ENCODE results near the gene SPDYE17.
"Not testable (repeated sequence)": the region's sequence is repeated elsewhere in the genome, so short reads cannot be mapped to it uniquely, and the experiment has no call there.

Gene SPDYE17

DNA sequence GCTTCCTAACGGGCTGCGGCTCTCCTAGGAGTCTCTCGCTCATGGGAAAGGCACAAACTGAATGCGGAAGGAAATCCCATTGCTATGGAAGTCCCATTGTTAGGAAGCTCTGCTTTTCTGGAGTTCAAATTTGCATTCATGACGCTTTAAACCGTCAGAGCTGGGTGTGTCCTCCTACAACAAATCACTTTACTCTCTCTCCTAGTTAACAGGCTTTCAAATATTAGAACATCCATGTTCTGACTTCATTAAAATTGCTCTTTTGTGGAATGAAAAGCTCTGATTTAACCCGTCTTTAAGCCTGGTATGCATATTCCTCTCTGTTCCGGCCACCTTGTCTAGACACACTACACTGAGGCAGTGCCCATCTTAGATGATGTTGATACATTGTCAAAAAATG is at the start of gene SPDYE17:
SPDYE17 (minus strand) TSS at position 101 of the 400 bp plus-strand sequence. CDS start 1,791 bp downstream, outside the sequence.
- DNase-seq (ENCODE audit: low read depth in 2 of 2), result not testable (repeated sequence)

DNA sequence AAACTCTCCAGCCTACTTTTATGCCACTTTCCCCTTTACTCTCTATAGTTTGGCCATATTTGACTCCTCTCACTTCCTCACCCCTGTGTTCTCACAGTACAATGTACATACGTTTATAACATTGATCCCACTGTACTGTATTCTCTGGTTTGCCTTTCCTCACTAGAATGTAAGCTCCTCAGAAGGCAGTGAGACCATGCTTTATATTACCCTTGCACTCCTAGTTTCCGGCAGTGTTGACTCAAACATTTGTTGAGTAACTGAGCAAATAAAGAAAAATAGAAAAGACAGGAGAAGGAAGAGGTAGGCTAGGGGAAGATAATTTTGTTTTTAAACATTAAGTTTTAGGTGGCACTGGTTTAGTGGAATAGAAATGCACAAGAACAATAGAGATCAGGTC is 48.1 kb upstream of the SPDYE17 start:
- not testable (repeated sequence) for DNase-seq (ENCODE audit: low read depth in 2 of 2)

DNA sequence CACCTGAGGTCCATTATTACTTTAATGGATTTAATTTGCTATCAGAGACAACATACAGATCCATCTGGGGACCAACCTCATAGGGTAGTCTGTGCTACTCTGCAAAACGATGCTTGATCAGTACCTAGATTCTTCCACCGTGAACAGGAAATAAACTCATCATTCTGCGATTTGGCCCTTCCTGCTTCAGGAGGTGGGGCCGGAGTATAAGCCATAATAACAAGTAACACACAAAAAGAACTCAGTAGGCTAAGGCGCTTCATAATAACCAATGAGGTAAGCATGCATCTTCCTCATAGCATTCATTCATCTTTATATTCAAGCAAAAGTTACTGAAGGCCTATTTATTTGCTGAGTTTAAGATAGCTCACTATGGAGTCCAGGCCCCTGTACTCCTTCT is 47.5 kb upstream of the SPDYE17 start:
- DNase-seq (ENCODE audit: low read depth in 2 of 2), result not testable (repeated sequence)

DNA sequence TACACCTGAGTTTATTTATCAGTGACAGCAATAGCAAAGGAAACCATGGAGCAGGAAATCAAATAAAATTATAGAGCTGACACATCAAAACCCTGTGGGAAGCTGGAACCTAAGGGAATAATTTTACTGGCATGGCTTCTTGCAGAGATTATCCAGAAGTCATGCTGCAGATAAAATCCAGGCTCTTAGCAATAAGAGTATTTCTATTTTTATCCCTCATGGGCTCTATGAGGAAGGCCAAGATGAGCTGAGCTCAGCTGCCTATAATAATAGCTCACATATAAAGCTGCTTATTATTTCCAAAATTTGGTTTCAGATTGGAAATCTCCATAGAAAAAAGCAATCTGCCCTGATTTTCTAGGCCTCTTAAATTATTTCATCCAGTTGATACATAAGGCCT is 47.0 kb upstream of the SPDYE17 start:
- DNase-seq (ENCODE audit: low read depth in 2 of 2), result not testable (repeated sequence)

GRCh38 chr7:77077060-77077459 is 44.9 kb upstream of the SPDYE17 start:
- not testable (repeated sequence) for DNase-seq (ENCODE audit: low read depth in 2 of 2)

DNA sequence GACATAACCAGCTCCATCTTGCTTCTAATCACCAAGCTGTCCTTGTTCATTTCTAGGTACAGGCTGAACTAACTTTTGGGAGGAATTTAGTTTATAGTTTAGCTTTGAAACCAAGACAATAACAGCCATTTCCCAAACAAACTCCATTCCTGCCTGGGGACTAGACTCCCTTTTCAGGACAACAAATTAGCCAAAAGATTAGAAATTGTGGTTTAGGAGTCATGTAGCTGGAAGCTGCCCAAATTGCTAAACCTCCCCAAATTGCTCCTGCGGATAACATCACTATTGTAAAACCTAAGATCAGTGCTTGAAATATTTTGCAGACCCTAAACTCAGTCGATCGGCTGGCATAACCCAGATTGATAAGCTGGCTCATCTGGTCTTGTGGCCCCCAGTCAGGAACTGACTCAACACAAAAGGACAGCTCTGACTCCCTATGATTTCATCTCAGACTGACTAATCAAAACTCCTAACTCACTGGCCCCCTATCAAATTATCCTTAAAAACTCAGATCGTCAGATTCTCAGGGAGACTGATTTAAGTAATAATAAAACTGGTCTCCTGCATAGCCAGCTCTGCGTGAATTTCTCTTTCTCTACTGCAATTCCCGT is 42.7 kb upstream of the SPDYE17 start:
- not testable (repeated sequence) for DNase-seq (ENCODE audit: low read depth in 2 of 2)

DNA sequence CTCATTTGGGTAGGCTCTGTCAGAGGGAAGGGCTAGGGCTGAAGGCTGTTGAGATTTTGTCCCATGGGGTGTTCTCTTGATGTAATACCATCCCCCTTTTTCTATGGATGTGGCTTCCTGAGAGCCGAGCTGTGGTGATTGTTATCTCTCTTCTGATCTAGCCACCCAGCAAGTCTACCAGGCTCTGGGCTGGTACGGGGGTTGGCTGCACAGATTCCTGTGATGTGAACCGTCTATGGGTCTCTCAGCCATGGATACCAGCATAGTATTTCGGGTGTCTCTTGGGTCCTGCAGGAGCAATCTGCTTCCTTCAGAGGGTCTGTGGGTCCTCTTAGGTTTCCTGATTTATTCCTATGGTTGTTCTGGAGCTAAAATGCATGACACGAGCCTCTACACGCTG is 38.9 kb upstream of the SPDYE17 start:
- not testable (repeated sequence) for DNase-seq (ENCODE audit: low read depth in 2 of 2)

DNA sequence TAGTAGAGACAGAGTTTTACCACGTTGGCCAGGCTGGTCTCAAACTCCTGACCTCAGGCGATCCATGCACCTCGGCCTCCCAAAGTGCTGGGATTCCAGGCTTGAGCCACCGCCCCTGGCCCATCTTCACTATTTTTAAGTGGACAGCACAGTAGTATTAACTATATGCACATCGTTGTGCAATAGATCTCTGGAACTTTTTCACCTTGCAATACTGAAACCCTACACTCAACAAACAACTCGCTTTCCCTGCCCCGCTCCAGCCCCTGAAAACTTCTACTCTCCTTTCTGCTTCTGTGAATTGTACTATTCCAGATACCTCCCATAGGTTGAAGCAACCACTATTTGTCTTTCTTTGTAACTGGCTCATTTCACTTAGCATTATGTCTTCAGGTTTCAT is 33.7 kb upstream of the SPDYE17 start:
- DNase-seq (ENCODE audit: low read depth in 2 of 2), result not testable (repeated sequence)

DNA sequence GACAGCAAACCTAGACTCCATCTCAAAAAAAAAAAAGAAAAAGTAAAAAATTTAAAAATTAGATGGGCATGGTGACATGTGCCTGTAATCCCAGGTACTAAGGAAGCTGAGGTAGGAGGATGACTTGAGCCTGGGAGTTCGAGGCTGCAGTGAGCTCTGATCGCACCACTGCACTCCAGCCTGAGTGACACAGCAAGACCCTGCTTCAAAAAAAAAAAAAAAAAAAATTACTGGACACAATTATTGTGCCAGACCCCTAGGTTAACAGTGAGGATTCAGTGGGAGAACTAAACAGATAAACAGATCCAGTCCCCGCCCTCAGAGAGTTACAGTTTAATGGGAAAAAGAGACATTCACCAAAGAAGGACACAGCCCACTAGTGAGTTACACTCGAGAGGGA is 31.6 kb upstream of the SPDYE17 start:
- not testable (repeated sequence) for DNase-seq (ENCODE audit: low read depth in 2 of 2)

GRCh38 chr7:77062557-77062956 is 30.4 kb upstream of the SPDYE17 start, which contains the start of gene SPDYE18:
Gene SPDYE18, minus strand, starts transcription at chr7:77062558. Its CDS starts 2,046 bp downstream, at chr7:77060512.
- not testable (repeated sequence) for DNase-seq (ENCODE audit: low read depth in 2 of 2)

DNA sequence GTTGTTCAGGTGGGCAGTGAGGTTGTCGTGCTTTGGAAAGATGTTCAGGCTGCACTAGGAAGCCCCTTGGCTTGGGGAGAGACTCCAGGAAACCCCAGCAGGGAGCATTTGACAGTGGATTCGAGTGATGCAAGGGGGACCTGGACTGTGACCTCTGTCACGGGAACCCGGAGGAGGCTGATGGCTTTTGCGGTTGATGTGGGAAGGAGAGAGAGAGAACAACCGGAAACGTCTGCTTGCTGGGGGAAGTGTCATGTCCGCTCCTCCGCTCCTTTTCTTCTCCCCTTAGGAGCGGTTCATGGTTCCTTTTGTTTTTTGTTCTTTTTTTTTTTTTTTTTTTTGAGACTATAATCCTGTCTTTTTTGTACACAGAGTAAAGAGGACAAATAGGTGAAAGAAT is 5.8 kb downstream of the SPDYE17 start:
- not testable (repeated sequence) for DNase-seq (ENCODE audit: low read depth in 2 of 2)

DNA sequence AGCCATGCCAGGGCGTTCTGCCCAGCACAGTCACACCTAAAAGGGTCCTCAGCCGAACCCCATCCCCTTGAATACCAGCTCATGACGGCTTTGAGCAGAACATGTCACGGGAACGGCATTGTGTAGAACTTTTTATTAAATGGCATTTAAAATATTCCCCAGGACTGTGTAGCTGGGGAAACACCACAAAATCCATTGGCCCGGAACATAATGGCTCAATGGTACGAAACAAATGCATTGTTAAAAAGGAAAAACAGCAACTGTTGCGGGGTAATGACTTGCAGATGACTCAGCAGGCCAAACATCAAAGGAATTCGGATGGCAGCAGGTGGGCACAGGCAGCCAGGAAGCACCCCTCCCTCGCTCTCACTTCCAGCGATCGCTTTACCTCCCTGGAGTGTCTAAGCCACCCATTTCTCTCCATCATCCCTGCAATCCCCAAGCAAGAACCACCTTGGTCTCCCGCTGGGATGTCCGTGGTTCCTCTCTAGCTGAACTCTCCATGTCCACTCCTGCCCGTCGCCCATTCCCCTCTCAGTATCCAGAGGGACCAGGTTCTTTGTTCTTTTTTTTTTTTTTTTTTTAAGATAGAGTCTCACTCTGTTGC is 22.0 kb downstream of the SPDYE17 start:
- DNase-seq (ENCODE audit: low read depth in 2 of 2), result not testable (repeated sequence)

- DNase-seq (ENCODE audit: low read depth in 2 of 2), result not testable (repeated sequence)
Measured at GRCh38 chr7:77008000-77008399, 24.2 kb downstream of the SPDYE17 start.

- not testable (repeated sequence) for DNase-seq (ENCODE audit: low read depth in 2 of 2)
Measured at GRCh38 chr7:77006127-77007110, 25.7 kb downstream of the SPDYE17 start.

- not testable (repeated sequence) for DNase-seq (ENCODE audit: low read depth in 2 of 2)
Measured at GRCh38 chr7:77005461-77006057, 26.6 kb downstream of the SPDYE17 start.

DNA sequence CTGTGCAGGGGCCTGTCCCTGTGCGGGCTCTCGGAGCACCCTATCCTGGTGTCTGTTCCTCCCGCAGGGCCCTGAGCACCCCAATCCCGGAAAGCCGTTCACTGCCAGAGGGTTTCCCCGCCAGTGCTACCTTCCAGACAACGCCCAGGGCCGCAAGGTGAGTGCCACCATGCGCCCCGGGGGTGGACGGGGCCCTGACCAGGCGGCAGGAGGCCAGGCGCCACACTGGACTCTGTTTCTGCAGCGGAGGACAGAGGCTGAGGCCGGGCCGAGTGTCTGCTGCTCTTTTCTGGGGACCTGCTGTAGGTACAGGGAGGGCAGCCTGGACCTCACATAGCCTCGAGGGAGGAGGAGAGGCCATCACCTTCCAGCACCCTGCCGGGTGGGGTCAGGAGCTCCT is 28.0 kb downstream of the SPDYE17 start:
- not testable (repeated sequence) for DNase-seq (ENCODE audit: low read depth in 2 of 2)

DNA sequence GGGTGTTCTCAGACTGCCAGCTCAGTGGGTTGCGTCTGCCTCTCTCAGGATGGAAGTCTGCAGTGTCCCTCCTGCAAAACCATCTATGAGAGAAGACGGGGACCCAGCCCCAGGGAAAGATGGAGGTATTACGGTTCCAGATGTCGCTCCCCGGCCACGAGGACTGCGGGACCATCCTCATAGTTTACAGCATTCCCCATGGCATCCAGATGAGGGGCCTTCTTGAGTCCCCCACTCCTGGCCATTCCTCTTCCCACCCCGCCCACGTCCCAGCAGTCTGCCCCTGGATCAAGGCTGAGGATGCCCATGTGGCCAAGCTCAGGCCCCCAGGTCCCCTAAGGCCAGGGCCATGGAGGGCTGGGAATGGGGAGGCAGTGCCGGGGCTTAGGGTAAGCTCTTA is 28.9 kb downstream of the SPDYE17 start:
- DNase-seq (ENCODE audit: low read depth in 2 of 2), result not testable (repeated sequence)

GRCh38 chr7:77002678-77003233 is 29.4 kb downstream of the SPDYE17 start:
- DNase-seq (ENCODE audit: low read depth in 2 of 2), result not testable (repeated sequence)

DNA sequence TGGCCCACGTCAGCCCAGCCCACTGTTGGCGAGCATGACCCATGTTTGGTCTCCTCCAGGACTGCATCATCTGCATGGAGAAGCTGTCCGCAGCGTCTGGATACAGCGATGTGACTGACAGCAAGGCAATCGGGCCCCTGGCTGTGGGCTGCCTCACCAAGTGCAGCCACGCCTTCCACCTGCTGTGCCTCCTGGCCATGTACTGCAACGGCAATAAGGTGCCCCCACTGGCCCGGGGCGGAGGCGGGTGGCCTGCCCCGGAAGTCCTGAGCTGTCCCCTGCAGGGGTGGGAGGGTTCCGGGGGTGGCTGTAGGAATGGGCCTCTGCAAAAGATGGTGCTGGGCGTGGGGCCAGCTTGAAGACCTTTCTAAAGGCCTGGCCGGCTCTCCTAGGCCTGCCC is 30.1 kb downstream of the SPDYE17 start:
- DNase-seq (ENCODE audit: low read depth in 2 of 2), result not testable (repeated sequence)

- DNase-seq (ENCODE audit: low read depth in 2 of 2), result not testable (repeated sequence)
Measured at GRCh38 chr7:76999474-77000107, 32.6 kb downstream of the SPDYE17 start.

Data from fibroblast of skin of left biceps (primary cell).